NB4 (cell line): Measurements from ENCODE around the gene CEP170.

Experiments
- POLR2A ChIP-seq: IDR thresholded peaks from 2 replicates; pipeline ENCODE4 v1.6.1; 2011; ENCODE audit warnings: mild to moderate bottlenecking; ENCODE audit not compliant: insufficient read length; ENCODE audit errors: extremely low read depth
- TF ChIP-seq, protein P1 (sequence below): IDR thresholded peaks from one replicate; pipeline ENCODE4 v1.5.1; 2012; ENCODE audit warnings: low read depth, low read length

DNA sequence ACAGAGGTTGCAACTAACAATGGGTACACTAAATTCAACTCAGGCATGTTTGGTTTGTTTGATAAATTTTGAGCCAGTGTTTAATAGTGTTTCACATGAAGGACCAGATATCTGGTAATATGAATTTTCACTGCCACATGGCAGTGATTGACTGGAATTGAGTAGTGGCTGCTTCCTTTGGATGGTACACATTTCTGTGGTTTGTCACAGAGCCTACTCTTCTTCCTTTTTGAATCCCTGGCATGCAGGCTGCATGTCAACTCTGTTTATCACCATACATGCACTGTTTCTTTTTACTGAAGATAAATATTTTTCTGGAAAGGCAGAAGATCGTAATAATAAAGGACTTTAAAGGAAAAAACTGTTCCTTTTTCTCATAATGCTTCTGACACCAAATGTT lies 36.2 kb upstream of the CEP170 start:
- TF ChIP-seq, protein P1, sequence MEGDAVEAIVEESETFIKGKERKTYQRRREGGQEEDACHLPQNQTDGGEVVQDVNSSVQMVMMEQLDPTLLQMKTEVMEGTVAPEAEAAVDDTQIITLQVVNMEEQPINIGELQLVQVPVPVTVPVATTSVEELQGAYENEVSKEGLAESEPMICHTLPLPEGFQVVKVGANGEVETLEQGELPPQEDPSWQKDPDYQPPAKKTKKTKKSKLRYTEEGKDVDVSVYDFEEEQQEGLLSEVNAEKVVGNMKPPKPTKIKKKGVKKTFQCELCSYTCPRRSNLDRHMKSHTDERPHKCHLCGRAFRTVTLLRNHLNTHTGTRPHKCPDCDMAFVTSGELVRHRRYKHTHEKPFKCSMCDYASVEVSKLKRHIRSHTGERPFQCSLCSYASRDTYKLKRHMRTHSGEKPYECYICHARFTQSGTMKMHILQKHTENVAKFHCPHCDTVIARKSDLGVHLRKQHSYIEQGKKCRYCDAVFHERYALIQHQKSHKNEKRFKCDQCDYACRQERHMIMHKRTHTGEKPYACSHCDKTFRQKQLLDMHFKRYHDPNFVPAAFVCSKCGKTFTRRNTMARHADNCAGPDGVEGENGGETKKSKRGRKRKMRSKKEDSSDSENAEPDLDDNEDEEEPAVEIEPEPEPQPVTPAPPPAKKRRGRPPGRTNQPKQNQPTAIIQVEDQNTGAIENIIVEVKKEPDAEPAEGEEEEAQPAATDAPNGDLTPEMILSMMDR: no peak
- no peak for TF ChIP-seq POLR2A
